Non-pigmented ciliary epithelial cell (primary cell): ENCODE measurements around the gene LRIG2.

Experiments used
- DNase-seq: peaks from one replicate; pipeline ENCODE4 v3.0.0-alpha.2; 2010; ENCODE audit warnings: low read depth

LRIG2 gene

GRCh38 chr1:113168946-113169345 lies 95.9 kb downstream of the LRIG2 start:
- DNase-seq, result no peak

GRCh38 chr1:113169591-113169990 lies 96.6 kb downstream of the LRIG2 start:
- no peak for DNase-seq

- no peak for DNase-seq
Observed at GRCh38 chr1:113170519-113170918, 97.5 kb downstream of the LRIG2 start.

GRCh38 chr1:113178106-113178505 lies 105.1 kb downstream of the LRIG2 start:
- no peak for DNase-seq

GRCh38 chr1:113178522-113178921 lies 105.5 kb downstream of the LRIG2 start:
- DNase-seq, result no peak
